ENCODE measurements around the gene LLGL2.

GRCh38 chr17:75565618-75566017 lies 40.1 kb downstream of the LLGL2 start:
- TF ChIP-seq REST (IDR thresholded peaks at IDR 0.05; ENCODE audit: insufficient replicate concordance, low read depth), result no peak
- no peak for TF ChIP-seq CTCF (IDR thresholded peaks at IDR 0.05; ENCODE audit: insufficient read depth, low read length)
- TF ChIP-seq POLR2AphosphoS5 (IDR thresholded peaks at IDR 0.05; ENCODE audit: low read depth), result no peak
- TF ChIP-seq GABPA (IDR thresholded peaks at IDR 0.05; ENCODE audit: low read depth), result no peak
- TF ChIP-seq SPI1 (IDR thresholded peaks at IDR 0.05; ENCODE audit: borderline replicate concordance, low read depth), result no peak
